HepG2 (cell line): ENCODE results near the gene FAM81B.

Experiments
- EP300 ChIP-seq, 3 experiments: sonication (generic) in 1 of 3; formaldehyde crosslinking in 1 of 3; IDR thresholded peaks; 2 replicates each; pipeline versions ENCODE4 v1.5.1 to v1.6.1; 2011 to 2020; ENCODE audit warnings: low read depth in 2 of 3, low read length in 2 of 3, borderline replicate concordance in 1 of 3, improper control_type of control experiment in 1 of 3, mild to moderate bottlenecking in 1 of 3, missing genetic modification reagents in 1 of 3, moderate library complexity in 1 of 3
- HBP1 ChIP-seq: IDR thresholded peaks from 2 replicates; pipeline ENCODE4 v1.6.1; 2016; ENCODE audit warnings: low read depth, control low read depth
- TCF7 ChIP-seq: sonication (generic); IDR thresholded peaks from 2 replicates; pipeline ENCODE4 v1.6.1; 2016; ENCODE audit warnings: antibody characterized with exemption, low read depth

- TF ChIP-seq HBP1 (no peak), EP300 (IDR thresholded peaks at IDR 0.05; ENCODE audit: low read depth in 2 of 2, low read length in 2 of 2) (no peak), EP300 (CRISPR knock-in tag; IDR thresholded peaks at IDR 0.05; ENCODE audit: borderline replicate concordance) (no peak), TCF7 (no peak)
Measured at GRCh38 chr5:95426227-95426626, 35.1 kb downstream of the FAM81B start.
